Sigmoid colon (tissue), 7 donors: ENCODE data around the gene CROCC. TPM values are rescaled to one million over a fixed set of nuclear protein-coding genes. Genes with fewer than 3 reads are reported as not detected.
"Not testable (repeated sequence)": the region's sequence is repeated elsewhere in the genome, so short reads cannot be mapped to it uniquely, and the experiment has no call there.

Experiments used
- DNase-seq: peaks from one replicate; pipeline ENCODE4 v3.0.0-alpha.2; 2019
- H3K27ac ChIP-seq, 4 donors: fragments of 200-600 bp; sonication (generic); one replicate each; pipeline ENCODE4 v1.5.1; 2016 to 2019; ENCODE audit warnings: mild to moderate bottlenecking in 1 of 4
- H3K27me3 ChIP-seq, 3 donors: fragments of 200-600 bp; sonication (generic); one replicate each; pipeline ENCODE4 v1.5.1; 2019; ENCODE audit warnings: mild to moderate bottlenecking in 1 of 3
- H3K36me3 ChIP-seq, 4 donors: fragments of 200-600 bp; sonication (generic); one replicate each; pipeline ENCODE4 v1.5.1; 2016 to 2019
- H3K4me1 ChIP-seq, 4 donors: fragments of 200-600 bp; sonication (generic); one replicate each; pipeline ENCODE4 v1.5.1; 2017 to 2019
- H3K4me3 ChIP-seq, 4 donors: fragments of 200-600 bp; sonication (generic); one replicate each; pipeline ENCODE4 v1.5.1; 2017 to 2019; ENCODE audit warnings: mild to moderate bottlenecking in 2 of 4, moderate library complexity in 1 of 4
- H3K9me3 ChIP-seq, 4 donors: fragments of 200-600 bp in 3 of 4; sonication (generic) in 3 of 4; one replicate each; pipeline versions ENCODE4 v1.5.1 to v1.6.1; 2013 to 2019
- EP300 ChIP-seq, 4 donors: sonication (generic); formaldehyde crosslinking; IDR thresholded peaks; one replicate each; pipeline ENCODE4 v1.6.1; 2017; ENCODE audit warnings: antibody characterized with exemption in 4 of 4
- POLR2A ChIP-seq, 2 donors: fragments of 450-650 bp; IDR thresholded peaks; one replicate each; pipeline ENCODE4 v1.6.1; 2016; ENCODE audit warnings: antibody characterized with exemption in 2 of 2, mild to moderate bottlenecking in 2 of 2, moderate library complexity in 2 of 2
- POLR2AphosphoS5 ChIP-seq, 4 donors: sonication (generic); formaldehyde crosslinking; IDR thresholded peaks; one replicate each; pipeline ENCODE4 v1.6.1; 2017; ENCODE audit warnings: antibody characterized with exemption in 4 of 4
- WGBS, 2 donors: extraction: QIAGEN DNeasy Blood & Tissue Kit; methylation state at CpG; one replicate each; pipeline ENCODE4 v1.1.7; 2013; 5-methylcytosine and 5-hydroxymethylcytosine counted together
- intact Hi-C: fragments of 100-400 bp; cut with DNase I; formaldehyde crosslinking; loops from one replicate; pipeline ENCODE4 v1.15.1; 2023
- polyA plus RNA-seq, 3 donors: library from polyadenylated mRNA; stranded (reverse); fragments of 200-250 nt; gene quantifications; one replicate each; pipeline ENCODE4 v1.2.3, GENCODE V29; 2013
- total RNA-seq, 4 donors: library from RNA; depleted of rRNA; stranded (reverse); fragments of >200 nt; gene quantifications; one replicate each; pipeline ENCODE4 v1.1.0, GENCODE V29; 2016
- TF ChIP-seq, protein P1 (sequence below), 4 experiments: fragments of 450-650 bp in 3 of 4; fragments of 200-600 bp in 1 of 4; IDR thresholded peaks; one replicate each; pipeline ENCODE4 v1.5.1; 2016 to 2019; ENCODE audit warnings: antibody characterized with exemption in 4 of 4, mild to moderate bottlenecking in 3 of 4, moderate library complexity in 2 of 4
- donor health status: healthy with polysubstance abuse.
- donor health status: Bipolar disorder and iron deficiency.
- donor health status: healthy.

The CROCC gene
- total and polyA plus RNA-seq, 7 donors = 3.5 to 25.5 (median 16.5) TPM

DNA sequence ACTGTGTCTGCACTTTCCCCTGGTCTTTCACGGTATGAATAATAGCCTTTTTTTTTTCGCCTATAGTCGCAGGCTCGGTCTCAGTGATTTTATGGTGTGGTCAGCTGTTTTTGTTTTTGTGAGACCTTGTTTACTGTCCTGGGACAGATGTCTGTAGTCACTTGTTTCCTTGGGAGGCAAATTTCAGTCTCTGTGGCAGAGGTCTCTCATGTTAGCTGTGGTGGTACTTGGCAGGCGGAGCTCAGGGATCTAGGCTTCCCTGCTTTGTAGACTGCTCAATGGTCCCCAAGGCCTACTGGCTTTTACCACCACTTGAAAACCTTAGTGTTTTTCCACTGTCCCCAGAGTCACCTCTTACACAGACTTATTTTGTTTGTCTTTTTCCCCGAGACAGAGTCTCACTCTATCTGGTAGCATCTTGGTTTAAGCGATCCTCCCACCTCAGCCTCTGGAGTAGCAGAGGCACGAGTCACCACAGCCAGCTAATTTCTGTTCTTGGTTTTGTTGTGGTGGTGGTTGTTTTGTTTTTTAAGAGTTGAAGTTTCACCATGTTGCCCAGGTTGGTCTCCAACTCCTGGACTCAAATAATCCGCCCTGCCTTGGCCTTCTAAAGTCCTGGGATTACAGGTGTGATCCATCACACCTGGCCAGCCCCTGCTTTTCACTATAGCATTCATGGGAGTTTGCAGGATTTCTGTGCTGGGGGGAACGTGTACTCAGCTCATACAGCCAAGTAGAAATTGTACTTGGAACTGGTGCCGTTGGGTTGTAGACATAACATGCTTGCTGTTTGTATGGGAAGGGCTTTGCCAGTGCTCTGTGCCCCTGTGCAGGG is 15.6 kb upstream of the CROCC start:
- Histone ChIP-seq H3K27me3 (no peaks in the 10 kb centered on the region), H3K36me3 (no peaks in the 10 kb centered on the region), H3K9me3 (no peaks in the 10 kb centered on the region), H3K27ac (peak overlapping the region; percentile 88 to 92 (median 91)), H3K4me1 (peaks cover 0 to 26% (median 20%) of the 10 kb centered on the region in 4 donors), H3K4me3 (no peak overlapping the region)
- no peak for TF ChIP-seq POLR2A (IDR thresholded peaks at IDR 0.05)
- WGBS, 2 donors = 83 to 89% methylated on average over 11 of the region's 11 CpGs
- intact Hi-C loops = no loop called here
- no peak for DNase-seq

DNA sequence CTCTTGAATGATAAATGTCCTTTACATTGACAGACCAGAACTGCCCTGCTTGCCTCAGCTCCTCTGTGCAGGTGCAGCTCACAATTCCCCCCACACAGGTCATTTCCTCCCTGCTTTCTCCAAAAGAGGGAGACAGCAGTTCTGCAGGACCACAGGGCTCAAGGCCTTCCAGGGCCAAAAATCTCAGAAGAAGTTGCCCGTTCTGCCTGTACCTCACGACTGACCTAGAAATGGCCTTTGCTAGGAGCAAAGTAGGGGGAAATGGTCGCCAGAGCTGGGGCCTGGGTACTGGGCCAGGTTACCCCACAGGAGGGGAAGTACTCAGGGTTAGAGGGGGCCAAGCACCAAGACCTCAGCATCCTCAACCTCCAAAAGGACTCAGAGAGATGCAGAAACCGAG is 14.9 kb upstream of the CROCC start:
- intact Hi-C loops = no loop called here
- Histone ChIP-seq H3K36me3 (no peaks in the 10 kb centered on the region), H3K4me1 (peaks cover 0 to 26% (median 20%) of the 10 kb centered on the region in 4 donors), H3K27me3 (no peaks in the 10 kb centered on the region), H3K9me3 (no peaks in the 10 kb centered on the region), H3K27ac (peak overlapping the region in 1 of 4 donors; percentile 91), H3K4me3 (no peak overlapping the region)
- 91 to 93% methylated on average over 4 of the region's 4 CpGs for WGBS, 2 donors
- TF ChIP-seq POLR2AphosphoS5 (IDR thresholded peaks at IDR 0.05) (no peak), EP300 (IDR thresholded peaks at IDR 0.05) (no peak), POLR2A (IDR thresholded peaks at IDR 0.05) (no peak)
- TF ChIP-seq, protein P1, sequence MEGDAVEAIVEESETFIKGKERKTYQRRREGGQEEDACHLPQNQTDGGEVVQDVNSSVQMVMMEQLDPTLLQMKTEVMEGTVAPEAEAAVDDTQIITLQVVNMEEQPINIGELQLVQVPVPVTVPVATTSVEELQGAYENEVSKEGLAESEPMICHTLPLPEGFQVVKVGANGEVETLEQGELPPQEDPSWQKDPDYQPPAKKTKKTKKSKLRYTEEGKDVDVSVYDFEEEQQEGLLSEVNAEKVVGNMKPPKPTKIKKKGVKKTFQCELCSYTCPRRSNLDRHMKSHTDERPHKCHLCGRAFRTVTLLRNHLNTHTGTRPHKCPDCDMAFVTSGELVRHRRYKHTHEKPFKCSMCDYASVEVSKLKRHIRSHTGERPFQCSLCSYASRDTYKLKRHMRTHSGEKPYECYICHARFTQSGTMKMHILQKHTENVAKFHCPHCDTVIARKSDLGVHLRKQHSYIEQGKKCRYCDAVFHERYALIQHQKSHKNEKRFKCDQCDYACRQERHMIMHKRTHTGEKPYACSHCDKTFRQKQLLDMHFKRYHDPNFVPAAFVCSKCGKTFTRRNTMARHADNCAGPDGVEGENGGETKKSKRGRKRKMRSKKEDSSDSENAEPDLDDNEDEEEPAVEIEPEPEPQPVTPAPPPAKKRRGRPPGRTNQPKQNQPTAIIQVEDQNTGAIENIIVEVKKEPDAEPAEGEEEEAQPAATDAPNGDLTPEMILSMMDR (IDR thresholded peaks at IDR 0.05) = no peak
- no peak for DNase-seq

DNA sequence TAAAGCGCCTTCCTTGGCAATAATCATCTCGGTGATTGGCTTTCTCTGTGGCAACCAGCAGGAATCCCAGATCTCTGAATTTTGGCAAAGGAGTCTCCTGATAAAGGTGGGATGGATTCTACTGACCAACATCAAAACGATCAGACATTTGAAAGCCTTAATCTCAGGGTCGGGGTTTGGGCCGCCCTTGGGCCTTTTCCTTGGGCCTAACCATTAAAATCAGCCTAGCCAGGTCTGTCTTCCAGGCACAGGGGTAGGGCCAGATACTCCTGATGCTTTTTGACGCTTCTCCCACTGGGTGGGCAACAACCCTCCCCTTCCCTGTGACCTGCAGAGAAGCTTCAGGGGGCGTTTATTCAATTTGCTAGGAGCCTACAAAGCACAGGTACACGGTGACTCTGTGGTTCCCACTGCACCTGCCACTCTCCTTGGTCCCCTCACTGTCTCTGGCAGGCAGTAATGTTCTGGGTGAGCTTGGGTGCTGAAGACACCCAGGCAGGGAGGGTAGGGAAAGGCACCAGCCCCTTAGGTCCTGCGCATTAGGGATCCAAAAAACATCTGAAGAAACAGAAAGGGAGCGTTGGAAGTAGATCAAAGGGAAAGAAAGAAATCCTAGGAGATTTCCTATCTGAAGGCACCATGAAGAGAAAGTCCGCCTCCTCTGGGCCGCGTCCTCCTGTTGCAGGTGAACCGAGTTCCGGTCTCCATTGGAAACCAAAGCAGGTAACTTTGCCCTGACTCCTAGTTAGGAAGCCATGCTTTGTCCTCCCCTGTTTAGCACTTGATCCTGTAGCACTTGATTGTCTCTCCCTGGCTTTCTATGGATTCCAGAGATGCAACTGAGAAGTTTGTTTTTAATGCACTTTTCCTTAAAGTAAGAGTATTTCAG is 13.6 kb upstream of the CROCC start:
- no peak for DNase-seq
- H3K27me3 ChIP-seq = no peaks in the 10 kb centered on the region
- WGBS, 2 donors = 87 to 89% methylated on average over 15 of the region's 15 CpGs
- no peak overlapping the region for H3K4me3 ChIP-seq
- H3K27ac ChIP-seq = no peak overlapping the region
- no peak for TF ChIP-seq EP300 (IDR thresholded peaks at IDR 0.05)
- no peak for TF ChIP-seq POLR2AphosphoS5 (IDR thresholded peaks at IDR 0.05)
- TF ChIP-seq, protein P1 (IDR thresholded peaks at IDR 0.05) = no peak
- no peak for TF ChIP-seq POLR2A (IDR thresholded peaks at IDR 0.05)
- H3K9me3 ChIP-seq = no peaks in the 10 kb centered on the region
- H3K4me1 ChIP-seq = peaks cover 0 to 23% (median 17%) of the 10 kb centered on the region in 4 donors
- no peaks in the 10 kb centered on the region for H3K36me3 ChIP-seq
- intact Hi-C loops = no loop called here

DNA sequence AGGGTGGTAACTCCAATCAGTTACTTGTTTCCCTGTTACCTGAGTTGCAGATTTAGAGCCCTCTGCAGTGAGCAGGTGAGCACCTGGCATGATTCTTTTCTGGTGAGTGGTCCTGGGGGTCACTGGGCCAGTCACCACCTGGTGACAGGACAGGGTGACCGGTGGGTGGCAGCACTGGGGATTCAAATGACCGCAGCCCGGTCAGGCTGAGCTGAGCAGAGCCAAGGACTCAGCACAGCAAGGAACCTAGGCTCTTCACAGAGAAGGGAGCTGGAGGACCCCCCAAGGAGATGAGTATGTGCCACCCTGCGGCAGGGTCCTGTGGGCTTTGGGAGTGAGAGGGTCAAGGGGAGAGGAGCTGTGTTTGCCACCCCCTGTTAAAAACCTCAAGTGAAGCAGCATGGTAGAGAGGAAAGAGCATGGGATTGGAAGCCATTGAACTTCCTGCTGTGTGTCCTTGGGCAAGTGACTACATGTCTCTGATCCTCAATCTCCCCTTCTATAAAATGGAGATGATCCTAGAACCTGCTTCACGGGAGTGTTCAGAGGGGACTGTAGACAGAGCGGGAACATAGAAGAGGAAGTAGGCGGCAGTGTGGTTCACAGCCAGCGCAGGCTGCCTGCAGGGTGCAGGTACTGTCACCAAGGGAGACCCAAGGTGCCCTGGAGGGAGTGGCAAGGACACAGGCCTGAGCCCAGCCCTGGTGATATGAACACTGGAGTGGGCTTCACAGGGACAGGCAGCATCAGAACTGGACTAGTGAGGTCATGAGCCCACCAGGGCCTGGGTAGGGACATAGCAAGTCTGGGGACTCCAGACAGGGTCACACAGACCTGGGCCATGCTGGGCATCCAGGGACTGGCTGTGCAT is 9.6 kb upstream of the CROCC start:
- WGBS, 2 donors = 90 to 91% methylated on average over 8 of the region's 8 CpGs
- not testable (repeated sequence) for H3K27me3 ChIP-seq, H3K36me3 ChIP-seq, H3K27ac ChIP-seq, H3K9me3 ChIP-seq, H3K4me3 ChIP-seq
- peaks cover 0 to 33% (median 18%) of the 10 kb centered on the region in 4 donors for H3K4me1 ChIP-seq
- intact Hi-C loops = loop anchor here (5.0 to 10.0 kb wide), 2 partner anchors 297 to 625 kb away; partner anchors contain the start of genes ARHGEF10L and NBPF1
- DNase-seq = peak; percentile 62

DNA sequence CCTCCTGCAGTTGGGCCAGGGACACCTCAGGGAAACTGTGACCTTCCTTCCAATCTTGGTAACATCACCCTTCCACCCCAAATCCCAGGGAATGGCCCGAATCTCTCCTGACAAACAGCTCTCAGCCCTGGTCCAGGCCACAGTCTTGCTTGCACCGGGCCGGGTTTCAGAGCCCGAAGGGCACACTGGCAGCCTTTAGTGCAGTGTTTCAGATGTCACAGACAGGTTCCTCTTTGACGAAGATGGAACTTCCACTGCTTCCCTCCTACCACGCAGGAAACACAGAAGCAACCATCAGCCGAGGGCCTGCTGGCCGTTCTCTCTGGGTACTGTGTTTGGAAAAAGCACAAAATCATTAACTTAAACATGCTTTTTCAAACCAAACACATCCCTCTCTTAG is 9.0 kb upstream of the CROCC start:
- peak; percentile 64 for DNase-seq
- peak overlapping the region in 1 of 4 donors; percentile 80 for H3K27ac ChIP-seq
- H3K4me3 ChIP-seq, H3K27me3 ChIP-seq, H3K9me3 ChIP-seq, H3K36me3 ChIP-seq: not testable (repeated sequence)
- intact Hi-C loops = loop anchor here (5.0 to 10.0 kb wide), 2 partner anchors 298 to 625 kb away; partner anchors contain the start of genes ARHGEF10L and NBPF1
- WGBS, 2 donors = 64 to 74% methylated on average over 8 of the region's 8 CpGs
- peaks cover 0 to 33% (median 18%) of the 10 kb centered on the region in 4 donors for H3K4me1 ChIP-seq
